IPS-15b (cell line): ENCODE data around the gene DALRD3.

Experiments
- H3K27me3 ChIP-seq: one replicate; pipeline ENCODE4 v1.6.1; 2013; ENCODE audit warnings: low read length; ENCODE audit not compliant: control insufficient read depth, insufficient read depth
- H3K36me3 ChIP-seq: one replicate; pipeline ENCODE4 v1.6.1; 2013; ENCODE audit warnings: low read length; ENCODE audit not compliant: control insufficient read depth, insufficient read depth
- H3K4me1 ChIP-seq: one replicate; pipeline ENCODE4 v1.6.1; 2013; ENCODE audit warnings: mild to moderate bottlenecking, low read length; ENCODE audit not compliant: control insufficient read depth, insufficient read depth
- H3K4me3 ChIP-seq: one replicate; pipeline ENCODE4 v1.5.1; 2013; ENCODE audit warnings: low read depth, low read length
- H3K9ac ChIP-seq: one replicate; pipeline ENCODE4 v1.6.1; 2013; ENCODE audit warnings: low read depth, mild to moderate bottlenecking, low read length
- H3K9me3 ChIP-seq: one replicate; pipeline ENCODE4 v1.6.1; 2013; ENCODE audit warnings: mild to moderate bottlenecking, low read length; ENCODE audit not compliant: control insufficient read depth, insufficient read depth

The DALRD3 gene

GRCh38 chr3:48983096-48983495, 35.3 kb downstream of the DALRD3 start:
- no peak overlapping the region for H3K4me3 ChIP-seq
- H3K9me3 ChIP-seq: no peaks in the 10 kb centered on the region
- peaks cover 34% of the 10 kb centered on the region for H3K36me3 ChIP-seq
- H3K9ac ChIP-seq: no peak overlapping the region
- H3K27me3 ChIP-seq: no peaks in the 10 kb centered on the region
- no peaks in the 10 kb centered on the region for H3K4me1 ChIP-seq

GRCh38 chr3:48982686-48983085, 35.7 kb downstream of the DALRD3 start:
- Histone ChIP-seq H3K4me1 (no peaks in the 10 kb centered on the region), H3K9ac (no peak overlapping the region), H3K9me3 (no peaks in the 10 kb centered on the region), H3K4me3 (no peak overlapping the region), H3K36me3 (peaks cover 34% of the 10 kb centered on the region), H3K27me3 (no peaks in the 10 kb centered on the region)

GRCh38 chr3:48982016-48982415, 36.4 kb downstream of the DALRD3 start:
- Histone ChIP-seq H3K4me1 (no peaks in the 10 kb centered on the region), H3K9me3 (no peaks in the 10 kb centered on the region), H3K36me3 (peaks cover 38% of the 10 kb centered on the region), H3K9ac (no peak overlapping the region), H3K27me3 (no peaks in the 10 kb centered on the region), H3K4me3 (no peak overlapping the region)

- Histone ChIP-seq H3K4me3 (no peak overlapping the region), H3K9me3 (no peaks in the 10 kb centered on the region), H3K4me1 (no peaks in the 10 kb centered on the region), H3K36me3 (peaks cover 48% of the 10 kb centered on the region), H3K27me3 (no peaks in the 10 kb centered on the region), H3K9ac (no peak overlapping the region)
Measured at GRCh38 chr3:48980295-48980694, 38.1 kb downstream of the DALRD3 start.

GRCh38 chr3:48979451-48979850, 38.9 kb downstream of the DALRD3 start:
- Histone ChIP-seq H3K9me3 (no peaks in the 10 kb centered on the region), H3K4me1 (no peaks in the 10 kb centered on the region), H3K36me3 (peaks cover 55% of the 10 kb centered on the region), H3K9ac (no peak overlapping the region), H3K27me3 (no peaks in the 10 kb centered on the region), H3K4me3 (no peak overlapping the region)

GRCh38 chr3:48974076-48974864, 44.1 kb downstream of the DALRD3 start:
- H3K27me3 ChIP-seq: no peaks in the 10 kb centered on the region
- H3K36me3 ChIP-seq: peaks cover 64% of the 10 kb centered on the region
- H3K9me3 ChIP-seq: no peaks in the 10 kb centered on the region
- no peak overlapping the region for H3K4me3 ChIP-seq
- no peaks in the 10 kb centered on the region for H3K4me1 ChIP-seq
- H3K9ac ChIP-seq: no peak overlapping the region

GRCh38 chr3:48970586-48970985, 47.8 kb downstream of the DALRD3 start:
- no peaks in the 10 kb centered on the region for H3K9me3 ChIP-seq
- H3K4me1 ChIP-seq: no peaks in the 10 kb centered on the region
- H3K27me3 ChIP-seq: no peaks in the 10 kb centered on the region
- H3K36me3 ChIP-seq: peaks cover 62% of the 10 kb centered on the region
- no peak overlapping the region for H3K4me3 ChIP-seq
- no peak overlapping the region for H3K9ac ChIP-seq

GRCh38 chr3:48966876-48967361, 51.5 kb downstream of the DALRD3 start:
- H3K27me3 ChIP-seq: no peaks in the 10 kb centered on the region
- H3K4me3 ChIP-seq: no peak overlapping the region
- H3K4me1 ChIP-seq: peaks cover 13% of the 10 kb centered on the region
- peaks cover 41% of the 10 kb centered on the region for H3K36me3 ChIP-seq
- no peaks in the 10 kb centered on the region for H3K9me3 ChIP-seq
- H3K9ac ChIP-seq: no peak overlapping the region

GRCh38 chr3:48966367-48966766, 52.0 kb downstream of the DALRD3 start:
- Histone ChIP-seq H3K4me3 (no peak overlapping the region), H3K9ac (no peak overlapping the region), H3K27me3 (no peaks in the 10 kb centered on the region), H3K4me1 (peaks cover 13% of the 10 kb centered on the region), H3K36me3 (peaks cover 36% of the 10 kb centered on the region), H3K9me3 (no peaks in the 10 kb centered on the region)
